K562 (cell line): ENCODE data around the gene IP6K2. TPM values are rescaled to one million over a fixed set of nuclear protein-coding genes. Genes with fewer than 3 reads are reported as not detected.

Source experiments
- ATAC-seq: fragments of 200-7000 bp; cut with Tn5 transposase; 3 replicates; pipeline ENCODE4 v1.9.1; 2020; ENCODE audit warnings: moderate library complexity
- BruUV-seq: library from RNA; stranded (reverse); fragments of 400-500 nt; replicated peaks from 2 replicates; lab custom pipeline; 2021; lab: Mats Ljungman, UMichigan
- CTCF ChIA-PET: fragments of 300-600 bp; formaldehyde crosslinking; extraction: SDS; loops from one replicate; lab custom pipeline; 2021; ENCODE audit warnings: low intra/inter-chr PET ratio; lab: Yijun Ruan, JAX
- POLR2A ChIA-PET: fragments of 300-600, 350-650 bp; sonication (Branson Sonifier 250); formaldehyde crosslinking; extraction: SDS; loops from one replicate; lab custom pipeline; 2021; ENCODE audit warnings: antibody characterized with exemption, inconsistent platforms; lab: Yijun Ruan, JAX
- DNase-seq, 4 experiments: peaks; one replicate each; pipeline versions ENCODE4 v3.0.0 to v3.0.0-alpha.2; 2011 to 2018; ENCODE audit warnings: low spot score in 3 of 4, mixed read lengths in 3 of 4; ENCODE audit errors: extremely low read depth in 1 of 4
- FAIRE-seq: peaks from 2 replicates; lab custom pipeline; 2011; peaks lifted over from hg19 to GRCh38; lab: Jason Lieb, UNC
- H2AFZ ChIP-seq: 2 replicates; pipeline ENCODE4 v1.6.0; 2011; ENCODE audit warnings: low read depth, low read length, control low read depth, inconsistent platforms
- H3K27ac ChIP-seq: fragments of 200-600 bp; 3 replicates; pipeline ENCODE4 v1.8.0; 2011; ENCODE audit warnings: low read depth, mild to moderate bottlenecking, control low read depth, inconsistent platforms, low read length, moderate library complexity, mixed read lengths; ENCODE audit errors: extremely low read depth
- H3K27me3 ChIP-seq, 2 experiments: fragments of 300-600 bp in 1 of 2; 2 replicates in 1 of 2; 3 replicates in 1 of 2; pipeline versions ENCODE4 v1.6.0 to v1.8.0; 2011; ENCODE audit warnings: inconsistent platforms in 2 of 2, low read length in 2 of 2, mild to moderate bottlenecking in 1 of 2, mixed read lengths in 1 of 2, moderate library complexity in 1 of 2; ENCODE audit not compliant: control insufficient read depth in 2 of 2, insufficient read depth in 2 of 2
- H3K36me3 ChIP-seq: fragments of 300-600 bp; 3 replicates; pipeline ENCODE4 v1.8.0; 2011; ENCODE audit warnings: mild to moderate bottlenecking, low read length, inconsistent platforms; ENCODE audit not compliant: control insufficient read depth, insufficient read depth
- H3K4me1 ChIP-seq, 2 experiments: fragments of 200-600 bp in 1 of 2; replicated peaks in 1 of 2; 2 replicates in 1 of 2; 3 replicates in 1 of 2; pipeline versions ENCODE4 v1.5.1 to v1.8.0; 2011; ENCODE audit warnings: inconsistent platforms in 2 of 2, low read length in 2 of 2, mild to moderate bottlenecking in 1 of 2, mixed read lengths in 1 of 2, moderate library complexity in 1 of 2; ENCODE audit not compliant: control insufficient read depth in 2 of 2, insufficient read depth in 2 of 2
- H3K4me2 ChIP-seq: 2 replicates; pipeline ENCODE4 v1.6.1; 2011; ENCODE audit warnings: low read length, control low read depth, inconsistent platforms, mixed read lengths; ENCODE audit not compliant: insufficient read depth
- H3K4me3 ChIP-seq: fragments of 200-600 bp; sonication (generic), shearing (Covaris generic); 2 replicates; pipeline ENCODE4 v1.5.1; 2016; ENCODE audit warnings: control low read depth, inconsistent platforms
- H3K79me2 ChIP-seq: fragments of 200-600 bp; 3 replicates; pipeline ENCODE4 v1.8.0; 2011; ENCODE audit warnings: low read length, inconsistent platforms; ENCODE audit not compliant: control insufficient read depth, insufficient read depth
- H3K9ac ChIP-seq, 2 experiments: 2 replicates each; pipeline versions ENCODE4 v1.6.0 to v1.6.1; 2011; ENCODE audit warnings: low read depth in 2 of 2, low read length in 2 of 2, control low read depth in 1 of 2, inconsistent platforms in 1 of 2, mild to moderate bottlenecking in 1 of 2, mixed read lengths in 1 of 2; ENCODE audit not compliant: insufficient read depth in 1 of 2
- H3K9me1 ChIP-seq: one replicate; pipeline ENCODE4 v1.6.0; 2011; ENCODE audit warnings: inconsistent platforms, mild to moderate bottlenecking, low read length, moderate library complexity; ENCODE audit not compliant: control insufficient read depth, insufficient read depth
- H3K9me3 ChIP-seq: replicated peaks from 2 replicates; pipeline ENCODE4 v1.5.1; 2011; ENCODE audit warnings: low read depth, low read length, inconsistent platforms; ENCODE audit not compliant: control insufficient read depth, insufficient read depth
- H4K20me1 ChIP-seq: replicated peaks from 2 replicates; pipeline ENCODE4 v1.6.1; 2011; ENCODE audit warnings: low read length, inconsistent platforms, mixed read lengths; ENCODE audit not compliant: control insufficient read depth, insufficient read depth
- ELF2 ChIP-seq: fragments of 250-450 bp; sonication (Bioruptor Pico); IDR thresholded peaks from 2 replicates; pipeline ENCODE4 v1.5.0; 2021; ENCODE audit warnings: mild to moderate bottlenecking
- FOSL1 ChIP-seq: fragments of 200-800 bp; sonication (Bioruptor generic); conservative IDR thresholded peaks from 2 replicates; pipeline ENCODE4 v1.6.1; 2016; ENCODE audit warnings: missing genetic modification characterization, missing compliant biosample characterization
- KAT7 ChIP-seq: sonication (generic); formaldehyde crosslinking; IDR thresholded peaks from 2 replicates; pipeline ENCODE4 v1.8.0; 2022; ENCODE audit warnings: missing genetic modification reagents, mild to moderate bottlenecking, borderline replicate concordance
- KAT8 ChIP-seq: fragments of 450-650 bp; IDR thresholded peaks from 2 replicates; pipeline ENCODE4 v1.6.1; 2016; ENCODE audit warnings: low read depth, mild to moderate bottlenecking
- MIER1 ChIP-seq: fragments of 450-650 bp; IDR thresholded peaks from 2 replicates; pipeline ENCODE4 v1.6.1; 2016; ENCODE audit warnings: antibody characterized with exemption, mild to moderate bottlenecking, low read depth
- NR1H2 ChIP-seq: sonication (generic); formaldehyde crosslinking; IDR thresholded peaks from 2 replicates; pipeline ENCODE4 v1.4.0; 2020; ENCODE audit warnings: mild to moderate bottlenecking, missing genetic modification reagents
- SAP30 ChIP-seq: fragments of 200-600 bp; sonication (generic); IDR thresholded peaks from 2 replicates; pipeline ENCODE4 v1.6.1; 2012; ENCODE audit warnings: borderline replicate concordance, low read depth, mild to moderate bottlenecking, moderate library complexity, low read length, control low read depth, inconsistent platforms; ENCODE audit not compliant: insufficient read depth, poor library complexity, severe bottlenecking
- SOX6 ChIP-seq: fragments of 450-650 bp; IDR thresholded peaks from 2 replicates; pipeline ENCODE4 v1.6.1; 2014; ENCODE audit warnings: mild to moderate bottlenecking
- SRSF9 ChIP-seq: fragments of 200-400 bp; formaldehyde crosslinking; IDR thresholded peaks from 2 replicates; pipeline ENCODE4 v1.6.1; 2017; ENCODE audit warnings: low read depth, low read length, borderline replicate concordance
- ZNF316 ChIP-seq: fragments of 450-650 bp; IDR thresholded peaks from 2 replicates; pipeline ENCODE4 v1.6.1; 2016
- WGBS: fragments of 100-300 bp; shearing (Covaris generic); methylation state at CpG from one replicate; pipeline ENCODE4 v1.1.6; 2016; ENCODE audit warnings: low coverage, mixed read lengths; ENCODE audit not compliant: insufficient coverage; ENCODE audit errors: missing lambda C conversion rate; 5-methylcytosine and 5-hydroxymethylcytosine counted together
- in situ Hi-C: fragments of 300-500 bp; cut with MboI; formaldehyde crosslinking; loops from 4 replicates; pipeline ENCODE4 v1.15.0; 2018; ENCODE audit warnings: inconsistent platforms, mixed read lengths
- intact Hi-C: fragments of 100-400 bp; cut with micrococcal nuclease; formaldehyde crosslinking; loops from 2 replicates; pipeline ENCODE4 v1.14.2; 2022
- polyA plus RNA-seq, 8 experiments: library from polyadenylated mRNA; depleted of rRNA in 4 of 8; stranded (reverse) in 5 of 8; unstranded in 3 of 8; fragments of >200 nt; fragmentation: Nextera tagmentation in 2 of 8; fragmentation: Illumina TruSeq in 1 of 8; extraction: Ambion mirVana in 2 of 8; extraction: Trizol in 1 of 8; gene quantifications; 2 replicates each; pipeline versions ENCODE4 v1.2.1 to v1.2.3, GENCODE V29; 2011 to 2014; ENCODE audit warnings: inconsistent platforms in 1 of 8, missing spikeins in 1 of 8
- total RNA-seq, 7 experiments: library from RNA; depleted of rRNA in 6 of 7; stranded (reverse); fragments of >200 nt in 6 of 7; fragmentation: Illumina TruSeq in 2 of 7; extraction: Trizol in 2 of 7; gene quantifications; 2 replicates each; pipeline versions ENCODE4 v1.2.1 to v1.2.3, GENCODE V29; 2011 to 2021; ENCODE audit warnings: low replicate concordance in 1 of 7

IP6K2 gene
- total and polyA plus RNA-seq, 9 of the 15 experiments (the other 6 are each of a cell fraction or from before 2014, with no cell fraction given): 19.6 to 78.1 (median 48.0) TPM

DNA sequence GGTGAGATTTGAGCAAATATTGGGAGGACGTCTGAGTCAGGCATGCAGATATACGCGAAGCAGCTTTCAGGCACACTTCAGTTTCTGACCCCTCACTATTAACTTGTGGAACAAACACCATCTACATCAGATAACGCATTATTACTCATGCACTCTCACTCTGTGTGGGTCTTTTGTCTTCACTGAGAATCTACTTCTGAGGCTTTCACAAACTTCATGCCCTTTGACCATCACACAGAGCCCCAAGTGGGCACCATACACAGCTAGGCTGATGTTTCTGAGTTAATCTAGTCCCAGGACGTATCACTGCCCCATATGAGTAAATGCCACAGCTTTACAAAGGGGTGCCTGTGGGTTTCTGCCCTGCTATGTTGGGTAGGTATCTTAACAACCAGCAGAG is 39.6 kb upstream of the IP6K2 start:
- FAIRE-seq (no peak), ATAC-seq (no peak), DNase-seq (no peak)
- ChIA-PET CTCF (no interaction called here), POLR2A (interaction anchor here (2.8 kb wide), 1 partner anchor 14 kb away, joined by 8 read pairs; no protein-coding TSS in a partner anchor)
- Histone ChIP-seq H3K9ac (no peak overlapping the region), H3K36me3 (peaks cover 22% of the 10 kb centered on the region; the same call in 1 of the 3 replicates), H2AFZ (no peak overlapping the region), H3K4me1 (no peaks in the 10 kb centered on the region; a peak in 1 of 5 replicates), H3K79me2 (no peaks in the 10 kb centered on the region), H3K27me3 (no peaks in the 10 kb centered on the region), H4K20me1 (no peaks in the 10 kb centered on the region), H3K9me1 (no peaks in the 10 kb centered on the region), H3K27ac (no peak overlapping the region), H3K9me3 (no peaks in the 10 kb centered on the region), H3K4me3 (no peak overlapping the region), H3K4me2 (no peak overlapping the region)
- in situ Hi-C loops: no loop called here
- 77% methylated on average over 5 of the region's 5 CpGs for WGBS
- TF ChIP-seq SRSF9 (no peak), ZNF316 (no peak), KAT7 (CRISPR knock-in tag) (no peak), MIER1 (no peak), FOSL1 (peak; percentile 79)
- intact Hi-C loops: no loop called here
- no TSS peak for BruUV-seq

DNA sequence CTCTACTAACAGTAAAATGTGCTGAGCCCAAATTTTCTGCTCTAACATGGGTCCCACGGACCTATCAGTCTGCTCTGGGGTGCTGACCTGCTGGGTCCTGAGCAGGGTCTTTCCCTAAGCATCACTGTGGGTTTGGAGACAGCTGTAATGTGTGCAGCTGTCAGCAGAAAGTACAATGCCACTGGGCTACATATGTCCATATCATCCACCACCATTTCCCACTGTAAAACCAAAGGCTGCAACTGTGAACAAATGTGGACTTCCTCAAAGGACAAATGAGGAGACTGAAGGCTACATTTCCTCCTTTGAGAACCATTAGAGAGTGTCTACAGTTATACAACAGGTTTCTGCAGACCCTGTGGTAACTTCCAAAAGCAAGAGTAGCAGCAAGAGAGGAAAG is 33.8 kb upstream of the IP6K2 start:
- Histone ChIP-seq H2AFZ (no peak overlapping the region), H3K4me1 (no peaks in the 10 kb centered on the region), H3K4me2 (no peak overlapping the region), H3K27me3 (no peaks in the 10 kb centered on the region), H3K79me2 (no peaks in the 10 kb centered on the region), H3K9ac (no peak overlapping the region), H3K36me3 (peaks cover 36% of the 10 kb centered on the region; the same call in 1 of the 3 replicates), H3K9me3 (no peaks in the 10 kb centered on the region), H3K27ac (no peak overlapping the region), H4K20me1 (no peaks in the 10 kb centered on the region), H3K4me3 (no peak overlapping the region), H3K9me1 (no peaks in the 10 kb centered on the region)
- in situ Hi-C loops: no loop called here
- DNase-seq: no peak
- POLR2A ChIA-PET: no interaction called here
- TF ChIP-seq KAT8 (no peak), SAP30 (no peak), SOX6 (no peak), ELF2 (no peak), NR1H2 (CRISPR knock-in tag) (no peak)
- TSS peak; percentile 23 for BruUV-seq
- CTCF ChIA-PET: no interaction called here
- FAIRE-seq: no peak
- no peak for ATAC-seq
- WGBS: 38% methylated on average over 1 of the region's 1 CpG
- intact Hi-C loops: no loop called here
